Fibroblast of the conjunctiva (primary cell): ENCODE results near the gene FABP1.
A peak's percentile ranks its signal among the peaks of the same experiment; 100 is the strongest.

Experiments
- DNase-seq: peaks from one replicate; pipeline ENCODE4 v3.0.0-alpha.2; 2010; ENCODE audit warnings: low read depth

Gene FABP1

DNA sequence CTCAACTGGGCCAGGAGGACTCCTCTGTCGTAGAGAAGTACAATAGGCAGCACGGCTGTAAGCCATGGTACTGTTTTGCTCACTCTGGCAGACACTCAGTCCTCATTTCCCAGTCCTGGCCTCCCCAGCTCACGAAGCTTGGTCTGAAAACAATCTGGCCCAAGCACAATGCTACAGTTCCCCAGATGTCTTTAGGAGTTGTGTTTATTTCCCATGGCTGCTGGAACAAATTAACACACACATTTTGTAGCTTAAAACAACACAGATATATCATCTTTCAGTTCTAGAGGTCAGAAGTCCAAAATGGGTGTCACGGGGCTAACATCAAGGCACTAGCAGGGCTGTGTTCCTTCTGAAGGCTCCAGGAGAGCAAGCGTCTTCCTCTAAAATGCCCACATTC lies 13.0 kb downstream of the FABP1 start:
- DNase-seq, result peak; percentile 8

DNA sequence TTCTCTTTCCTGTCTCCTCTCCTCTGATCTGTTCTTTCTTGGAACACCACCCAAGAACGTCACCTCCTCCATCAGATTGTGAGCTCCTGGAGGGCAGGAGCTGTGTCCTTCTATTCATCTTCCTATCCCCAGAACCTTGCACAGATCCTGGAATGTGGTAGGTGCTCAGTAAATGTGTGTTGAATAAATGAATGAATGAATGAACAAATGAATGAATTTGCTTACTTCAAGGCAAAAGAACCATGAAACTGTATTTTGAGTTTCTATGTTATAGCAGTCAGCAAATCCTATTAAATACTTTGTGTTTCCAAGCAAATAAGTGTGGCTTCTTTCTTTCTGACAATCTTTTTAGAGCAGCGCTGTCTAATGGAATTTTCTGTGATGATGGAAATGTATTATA lies 14.8 kb downstream of the FABP1 start:
- DNase-seq, result no peak

DNA sequence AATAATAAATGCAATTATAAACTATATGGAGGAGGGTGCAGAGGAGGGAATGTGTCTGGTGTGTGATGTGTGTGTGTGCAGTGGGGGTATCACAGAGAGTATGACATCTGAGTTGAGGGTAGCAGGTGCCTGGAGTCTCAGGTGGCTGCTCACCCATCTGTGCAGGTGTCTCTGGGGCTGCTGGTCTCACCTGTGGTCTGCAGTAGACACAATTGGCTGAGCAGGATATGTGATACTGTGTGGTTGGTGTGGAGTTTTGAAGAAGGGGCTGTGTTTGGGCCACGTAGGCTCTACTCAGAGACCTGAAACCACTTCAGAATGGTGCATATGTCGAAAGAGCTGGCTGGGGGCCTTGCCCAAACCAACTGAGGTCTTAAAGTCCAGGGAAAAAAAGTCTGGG lies 17.0 kb downstream of the FABP1 start:
- DNase-seq, result no peak

DNA sequence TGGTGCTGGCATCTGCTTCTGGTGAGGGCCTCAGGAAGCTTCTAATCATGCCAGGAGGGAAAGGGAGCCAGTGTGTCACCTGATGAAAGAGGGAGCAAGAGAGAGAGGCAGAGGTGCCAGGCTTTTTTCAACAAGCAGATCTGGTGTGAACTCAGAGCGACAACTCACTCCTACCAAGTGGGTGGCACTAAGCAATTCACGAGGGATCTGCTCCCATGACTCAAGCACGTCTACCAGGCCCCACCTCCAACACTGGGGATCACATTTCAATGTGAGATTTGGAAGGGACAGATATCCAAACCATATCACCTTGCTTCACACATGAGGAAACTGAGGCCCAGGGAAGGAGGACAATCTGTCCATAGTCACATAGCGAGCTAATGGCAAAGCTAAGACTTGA lies 19.1 kb downstream of the FABP1 start:
- no peak for DNase-seq

DNA sequence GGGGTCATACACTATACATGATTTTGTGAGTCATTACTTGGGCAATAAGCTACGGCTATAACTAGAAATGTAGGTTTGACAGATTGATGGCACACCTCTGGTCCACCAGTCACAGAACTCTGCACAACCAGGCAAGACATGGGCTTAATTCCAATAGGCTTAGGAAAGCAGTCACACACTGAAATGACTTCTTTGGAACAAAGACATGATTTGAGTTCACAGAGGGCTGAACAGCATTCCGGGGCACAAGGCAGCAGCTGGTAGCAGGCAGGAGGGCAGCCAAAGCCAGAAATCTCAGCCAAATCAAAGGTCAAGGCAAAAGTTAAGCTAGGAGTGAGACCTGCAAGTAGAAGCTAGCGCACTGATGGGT lies 27.4 kb downstream of the FABP1 start:
- DNase-seq, result no peak

DNA sequence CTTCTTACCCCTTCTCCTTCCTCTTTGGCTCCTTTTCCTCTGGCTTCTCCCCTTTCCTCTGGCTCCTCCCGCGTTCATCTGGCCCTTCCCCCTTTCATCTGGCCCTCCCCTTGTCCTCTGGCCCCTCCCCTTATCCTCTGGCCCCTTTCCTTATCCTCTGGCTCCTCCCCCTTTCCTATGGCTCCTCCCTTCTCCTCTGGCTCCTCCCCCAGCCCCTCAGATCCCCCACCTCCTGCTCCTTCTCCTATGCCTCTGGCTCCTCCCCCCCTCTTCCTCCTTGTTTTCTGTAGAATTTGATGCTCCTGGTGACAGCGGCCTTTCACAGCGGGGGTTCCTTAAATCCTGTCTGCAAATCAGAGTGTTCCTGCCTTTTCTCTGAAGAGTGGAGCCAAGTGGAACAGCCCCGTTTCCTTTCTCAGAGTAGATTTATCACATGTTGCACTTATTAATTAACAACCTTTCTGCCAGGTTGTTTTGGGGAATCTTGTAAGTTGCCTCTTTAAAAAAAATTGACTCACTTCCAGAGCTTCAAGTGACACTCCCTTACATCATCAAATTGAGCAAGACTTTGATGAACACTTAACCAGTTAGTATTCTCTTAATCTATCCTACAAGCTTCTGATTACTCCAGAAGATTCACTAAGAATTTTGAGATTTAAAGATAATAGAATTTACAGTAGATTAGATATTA lies 27.9 kb downstream of the FABP1 start:
- DNase-seq, result peak; percentile 13

DNA sequence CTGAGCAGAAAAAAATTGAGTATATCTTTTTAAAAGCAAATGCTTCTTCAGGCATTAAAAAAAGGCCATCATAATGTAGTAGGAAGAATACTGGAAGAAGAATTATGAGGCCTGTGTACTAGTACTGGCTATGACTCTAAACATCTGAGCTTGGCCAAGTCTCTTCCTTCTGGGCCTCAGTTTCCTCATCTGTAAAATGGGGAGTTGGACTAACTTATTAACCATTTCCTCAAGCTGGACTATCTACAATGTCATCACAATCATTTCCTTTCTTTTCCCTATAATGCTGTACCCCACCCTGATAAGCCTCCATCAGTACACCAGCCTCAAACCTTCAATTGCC lies 29.3 kb downstream of the FABP1 start:
- no peak for DNase-seq

DNA sequence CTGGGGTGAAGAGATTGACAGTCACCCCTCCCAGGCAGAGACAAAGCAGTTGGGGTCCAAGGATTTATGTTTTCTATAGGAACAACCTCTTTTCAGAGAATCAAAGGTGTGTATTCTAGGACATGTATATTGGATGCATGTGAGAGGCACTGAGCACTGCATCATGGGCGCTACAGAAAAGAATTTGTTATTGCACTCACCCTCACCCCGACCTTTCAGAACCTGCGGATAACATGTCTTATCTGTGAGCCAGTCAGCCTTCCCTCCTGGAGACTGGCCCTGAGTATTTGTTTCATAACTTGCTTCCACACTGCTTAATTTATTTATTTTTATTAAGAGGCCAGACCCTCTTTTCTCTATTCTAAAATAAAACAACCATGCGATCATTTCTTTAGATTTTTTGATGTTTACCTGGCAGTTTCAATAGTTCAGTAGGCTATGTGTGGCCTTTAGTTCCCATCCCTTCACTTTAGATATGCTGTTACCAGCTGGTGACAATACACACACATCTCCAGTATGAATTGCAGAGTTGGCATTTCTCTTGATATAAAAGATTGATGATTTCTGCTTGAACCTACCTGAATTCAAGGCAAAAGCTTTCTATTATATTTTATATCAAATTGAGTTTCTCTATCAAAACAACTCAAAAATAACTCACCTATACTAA lies 29.8 kb downstream of the FABP1 start:
- no peak for DNase-seq

DNA sequence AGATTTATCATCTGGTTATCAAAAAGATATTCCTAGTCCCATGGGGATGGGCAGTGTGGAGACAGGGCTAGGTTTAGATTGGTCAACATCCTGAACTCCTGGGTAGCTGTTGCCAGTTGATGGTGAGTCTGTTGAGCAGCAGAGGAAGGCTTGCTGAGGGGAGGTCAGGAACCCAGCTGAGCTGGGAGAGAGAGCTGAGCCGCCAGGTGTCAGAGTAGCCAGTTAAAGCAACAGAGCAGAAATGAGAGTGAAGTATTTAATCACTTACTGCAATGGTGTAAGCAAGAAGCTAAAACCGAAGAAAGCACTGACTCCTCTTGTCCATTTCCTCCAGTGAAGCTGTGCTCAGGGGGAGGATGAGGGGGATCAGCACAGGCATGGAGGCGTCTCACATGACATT lies 30.7 kb downstream of the FABP1 start:
- no peak for DNase-seq

DNA sequence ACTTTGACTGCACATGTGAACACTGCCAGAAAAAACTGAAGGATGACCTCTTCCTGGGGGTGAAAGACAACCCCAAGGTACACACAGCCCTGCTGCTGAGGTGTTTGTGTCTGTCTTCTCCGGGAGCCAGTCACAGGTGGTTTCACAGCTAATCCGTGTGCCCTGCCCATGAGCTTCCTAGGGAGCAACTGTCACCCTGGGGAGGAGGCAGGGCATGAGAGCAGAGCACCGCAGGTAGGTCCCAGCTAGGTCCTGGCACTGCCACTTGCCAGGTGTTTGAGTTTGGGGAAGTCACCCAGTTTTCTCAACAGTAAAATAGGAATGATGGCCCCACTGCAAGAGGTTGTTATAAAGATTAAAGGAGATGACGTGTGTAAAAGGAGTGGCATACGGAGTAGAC lies 31.2 kb downstream of the FABP1 start:
- no peak for DNase-seq

DNA sequence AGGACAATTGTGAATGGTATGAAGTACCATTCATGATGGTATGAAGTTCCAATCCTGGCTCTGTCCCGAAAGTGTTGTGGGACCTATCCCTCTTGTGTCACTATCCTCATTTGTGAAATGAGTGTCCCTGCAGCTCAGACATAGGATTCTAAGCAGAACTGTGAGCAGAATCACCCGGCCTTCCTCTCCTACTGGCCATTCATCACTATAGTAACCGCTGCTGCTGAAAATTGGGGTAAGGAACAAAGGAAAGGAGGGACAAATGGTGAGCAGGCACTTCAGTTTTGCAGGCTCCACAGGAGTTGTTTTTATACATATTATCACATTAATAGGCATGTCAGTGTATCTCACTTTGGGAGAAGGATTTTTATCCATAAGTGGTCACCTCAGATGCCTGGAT lies 32.8 kb downstream of the FABP1 start:
- no peak for DNase-seq

DNA sequence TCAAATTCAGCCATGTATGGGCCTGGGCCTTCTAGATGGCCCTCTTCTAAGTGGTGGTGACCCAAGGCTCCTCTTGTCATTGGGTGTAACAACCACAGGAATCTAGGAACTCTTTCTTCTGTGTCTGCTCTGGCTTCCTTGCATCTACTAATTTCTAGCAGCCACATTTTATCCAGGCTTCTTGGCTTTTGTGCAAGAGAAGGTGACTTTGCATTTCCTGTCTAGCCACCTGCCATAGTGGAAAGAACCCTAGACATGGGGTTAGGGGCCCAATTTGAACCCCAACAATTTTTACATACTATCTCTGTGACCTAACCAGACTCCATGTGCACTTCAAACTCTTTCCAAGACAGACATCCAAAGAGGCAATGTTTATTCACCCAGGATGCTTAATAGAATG lies 35.1 kb downstream of the FABP1 start:
- DNase-seq, result no peak

DNA sequence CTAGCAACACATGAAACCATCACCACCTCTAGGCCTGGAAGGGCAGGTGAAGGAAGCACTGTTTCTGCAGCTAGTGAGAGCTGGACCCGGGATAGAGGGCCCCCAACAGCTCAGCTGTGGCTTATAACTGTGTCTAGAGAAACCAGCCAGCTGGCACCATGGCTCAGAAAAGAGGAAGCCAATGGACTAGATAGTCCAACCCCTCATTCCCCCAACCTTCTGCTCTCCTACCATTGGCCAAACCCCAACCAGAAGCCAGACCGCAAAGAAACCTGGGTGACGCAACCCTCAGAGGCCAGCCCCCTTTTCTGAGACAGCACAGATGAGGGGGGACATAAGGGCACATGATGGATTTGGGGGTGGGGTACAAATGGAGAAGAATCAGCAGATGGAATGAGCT lies 35.9 kb downstream of the FABP1 start:
- no peak for DNase-seq

DNA sequence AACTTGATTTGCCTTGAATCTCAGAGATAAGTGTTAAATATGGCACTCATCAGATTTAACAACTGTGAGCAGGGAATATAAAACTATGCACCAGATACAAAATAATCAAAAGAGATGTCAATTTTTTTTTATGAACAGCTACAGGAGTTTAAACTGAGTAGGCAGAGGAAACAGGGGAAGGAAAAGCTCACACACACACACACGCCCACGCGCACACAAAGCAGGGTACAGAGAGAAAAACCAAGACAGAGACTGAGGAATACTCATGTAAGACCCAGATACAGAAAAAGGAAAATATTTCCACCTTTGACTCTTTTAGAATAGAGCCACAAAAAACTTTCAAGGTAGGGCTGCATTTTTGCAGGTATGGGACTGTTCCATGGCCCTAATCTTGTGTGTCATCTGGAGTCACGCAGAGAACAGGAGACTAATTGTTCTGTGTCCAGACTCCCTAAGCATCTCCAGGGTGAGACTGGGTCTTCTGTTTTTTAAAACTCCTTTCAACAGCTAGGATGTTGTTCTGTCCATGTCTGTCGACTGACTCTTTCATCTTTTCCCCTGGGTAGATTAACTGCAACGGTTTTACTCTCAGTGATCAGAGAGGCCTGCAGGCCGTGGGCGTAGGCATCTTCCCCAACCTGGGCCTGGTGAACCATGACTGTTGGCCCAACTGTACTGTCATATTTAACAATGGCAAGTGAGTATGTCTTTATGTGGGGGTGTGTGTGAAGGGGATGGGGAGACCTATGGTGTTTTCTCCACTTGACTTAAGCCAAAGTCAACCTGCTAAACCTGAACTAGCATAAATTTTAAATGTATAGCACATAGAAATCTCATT lies 37.2 kb downstream of the FABP1 start:
- DNase-seq, result no peak

DNA sequence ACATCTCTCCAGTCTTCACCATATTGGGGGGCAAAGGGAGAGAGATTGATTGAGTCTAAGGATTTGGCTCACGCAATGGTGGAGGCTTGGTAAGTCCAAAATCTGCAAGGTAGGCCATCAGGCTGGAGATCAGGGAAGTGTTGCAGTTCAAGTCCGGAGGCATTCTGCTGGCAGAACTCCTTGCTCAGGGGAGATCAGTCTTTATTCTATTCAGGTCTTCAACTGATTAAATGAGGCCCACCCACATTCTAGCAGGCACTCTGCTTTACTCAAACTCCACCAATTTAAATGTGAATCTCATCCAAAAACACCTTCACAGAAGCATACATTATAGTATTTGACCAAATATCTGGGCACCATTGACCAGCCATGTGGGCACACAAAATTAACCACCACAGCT lies 38.9 kb downstream of the FABP1 start:
- no peak for DNase-seq

DNA sequence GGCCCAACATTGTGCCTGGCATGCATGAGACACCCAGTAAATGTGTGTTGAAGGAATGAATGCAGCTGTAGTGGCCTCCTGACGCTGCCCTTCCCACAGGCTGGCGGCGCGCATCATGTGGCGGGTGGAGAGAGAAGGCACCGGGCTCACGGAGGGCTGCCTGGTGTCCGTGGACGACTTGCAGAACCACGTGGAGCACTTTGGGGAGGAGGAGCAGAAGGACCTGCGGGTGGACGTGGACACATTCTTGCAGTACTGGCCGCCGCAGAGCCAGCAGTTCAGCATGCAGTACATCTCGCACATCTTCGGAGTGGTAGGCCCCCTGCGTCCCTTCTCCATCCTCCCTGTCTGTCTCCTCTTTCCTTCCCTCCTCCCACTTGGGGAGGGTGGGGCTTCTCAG lies 40.1 kb downstream of the FABP1 start:
- no peak for DNase-seq

DNA sequence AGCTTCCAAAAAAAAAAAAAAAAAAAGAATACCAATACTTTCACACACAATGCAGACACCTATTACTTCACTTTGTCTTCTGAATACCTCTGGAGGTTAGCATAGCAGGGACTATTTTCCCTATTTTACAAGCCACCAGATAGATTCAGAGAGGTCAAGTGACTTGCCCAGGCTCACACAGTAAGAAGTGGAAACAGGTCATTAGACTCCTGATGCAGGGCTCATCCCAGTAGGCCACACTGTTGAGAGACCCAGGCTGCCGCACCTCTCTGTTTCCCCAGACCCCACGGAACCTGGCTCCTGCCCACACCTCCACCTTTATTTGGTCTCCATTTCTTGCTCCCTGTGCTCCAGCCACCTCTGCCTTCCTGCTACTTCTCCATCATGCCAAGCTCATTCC lies 40.8 kb downstream of the FABP1 start:
- no peak for DNase-seq

DNA sequence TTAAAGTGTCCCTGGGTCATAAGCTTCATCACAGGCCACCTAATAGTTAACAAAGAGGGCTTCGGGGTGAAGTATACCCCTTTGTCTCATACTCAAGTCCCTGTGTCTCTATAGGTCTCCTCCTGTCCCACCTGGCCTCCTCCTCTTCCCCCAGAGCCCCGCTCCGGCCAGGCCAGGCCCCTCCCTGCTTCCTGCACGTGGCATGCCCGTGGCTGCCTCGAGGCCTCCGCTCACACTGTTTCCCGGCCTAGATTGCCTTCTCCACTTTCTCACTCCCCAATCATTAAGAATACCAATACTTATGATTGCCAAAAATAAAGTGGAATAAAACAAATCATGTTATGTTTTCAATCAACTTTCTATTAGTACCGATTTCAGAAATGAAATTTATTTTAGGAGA lies 41.5 kb downstream of the FABP1 start:
- no peak for DNase-seq

DNA sequence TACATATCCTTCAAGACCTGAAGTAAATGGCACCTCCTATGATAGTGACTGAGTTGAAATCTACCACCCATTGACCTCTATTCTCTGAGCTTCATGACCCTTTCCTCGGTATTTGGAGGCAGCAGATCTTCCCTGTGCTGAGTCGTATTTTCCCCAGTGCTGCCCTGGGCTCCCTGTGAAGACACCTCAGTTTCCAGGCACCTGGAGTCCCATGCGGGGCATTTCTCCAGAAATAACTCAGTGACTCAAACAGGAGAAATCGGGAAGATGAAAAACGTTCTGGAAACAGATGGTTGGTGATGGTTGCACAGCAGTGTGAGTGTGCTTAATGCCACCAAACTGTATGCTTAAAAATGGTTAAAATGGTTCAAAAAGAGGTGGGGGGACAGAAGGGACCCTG lies 42.3 kb downstream of the FABP1 start:
- no peak for DNase-seq

DNA sequence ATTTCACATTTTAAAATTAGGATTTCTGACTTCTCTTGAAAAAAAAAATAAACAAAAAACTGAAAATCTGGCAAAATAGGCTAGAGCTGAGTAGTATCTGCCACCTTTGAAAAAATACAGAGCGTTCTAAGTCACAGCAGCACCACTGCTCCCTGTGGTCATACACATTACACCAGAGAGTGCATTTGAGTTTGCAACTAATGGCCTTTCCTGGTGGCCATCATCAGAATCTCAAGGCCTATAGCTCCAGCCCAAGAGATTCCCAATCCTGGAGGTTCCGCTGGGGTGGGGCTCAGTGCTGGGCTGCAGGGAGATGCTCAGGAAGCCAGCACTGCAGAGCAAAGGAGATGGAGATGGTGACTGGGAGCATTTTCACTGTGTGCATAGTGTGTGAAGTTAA lies 42.8 kb downstream of the FABP1 start:
- no peak for DNase-seq

DNA sequence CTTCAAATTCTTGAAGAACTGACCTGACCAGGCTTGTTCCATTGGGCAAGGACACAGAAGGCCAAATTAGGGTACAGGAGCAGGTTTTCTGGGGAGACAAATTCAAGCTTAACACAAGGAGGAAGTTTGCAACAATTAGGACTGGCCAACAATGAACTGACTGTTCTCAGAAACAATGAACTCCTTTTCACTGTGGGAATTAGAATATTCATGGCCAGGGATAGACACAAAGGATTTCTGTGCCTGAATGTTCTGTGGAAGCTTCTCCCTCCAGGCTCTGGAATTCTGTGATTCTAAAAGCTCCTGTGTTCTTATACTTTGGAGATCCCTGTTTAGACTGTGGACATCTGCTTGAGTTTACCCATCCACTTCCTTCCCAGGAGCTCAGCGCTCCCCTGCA lies 45.1 kb downstream of the FABP1 start:
- DNase-seq, result no peak

DNA sequence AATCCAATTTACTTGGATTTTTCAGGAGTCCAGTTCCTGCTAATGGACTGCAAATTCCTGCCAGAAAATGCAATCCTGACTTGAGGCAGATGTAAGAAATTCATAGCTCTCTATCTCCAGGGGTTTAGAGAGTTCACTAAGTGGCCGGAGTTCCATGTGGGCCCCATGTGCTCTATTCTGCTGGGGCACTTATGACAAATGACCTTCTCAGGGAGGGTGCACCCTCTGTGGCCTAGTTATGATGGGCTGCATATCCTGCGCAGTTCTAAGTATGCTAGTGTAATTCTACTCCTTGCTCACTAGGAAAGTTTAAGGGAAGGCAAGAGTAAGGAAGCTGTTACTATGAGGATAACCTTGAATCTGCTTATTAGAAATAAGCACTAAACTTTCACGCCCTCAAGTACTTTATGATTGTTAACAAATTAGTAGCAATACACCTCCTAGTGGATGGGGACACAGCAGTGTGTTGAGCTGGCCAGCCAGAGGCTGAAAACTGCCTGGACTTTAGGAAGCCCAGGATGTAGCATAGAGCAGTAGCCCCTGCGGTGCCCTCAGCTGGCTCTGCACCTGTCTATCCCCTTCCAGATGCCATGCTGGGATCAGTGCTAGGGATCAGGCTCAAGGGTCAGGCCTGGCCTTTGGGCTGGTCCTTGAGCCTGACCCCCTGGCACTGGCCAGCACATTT lies 45.8 kb downstream of the FABP1 start:
- DNase-seq, result no peak

DNA sequence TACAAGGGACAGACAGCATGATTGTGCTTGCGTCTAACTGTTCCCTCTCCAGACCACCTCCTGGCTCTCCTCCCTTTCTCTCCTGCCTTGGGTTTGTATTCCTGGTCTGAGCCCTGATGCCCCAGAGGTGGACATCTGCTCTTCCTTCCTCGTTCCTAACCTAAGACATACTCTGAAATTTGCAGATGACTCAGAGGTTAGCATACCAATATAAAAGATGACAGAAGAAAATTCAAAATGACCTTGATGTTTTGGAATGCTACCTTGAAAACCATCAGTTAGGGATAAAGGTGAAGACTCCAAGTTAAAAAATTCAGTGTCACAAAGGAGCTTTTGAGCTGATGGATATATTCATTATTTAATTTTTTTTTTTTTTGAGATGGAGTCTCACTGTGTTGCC lies 47.3 kb downstream of the FABP1 start:
- DNase-seq, result no peak
